ENCODE measurements around the gene TALDO1.

Gene TALDO1

DNA sequence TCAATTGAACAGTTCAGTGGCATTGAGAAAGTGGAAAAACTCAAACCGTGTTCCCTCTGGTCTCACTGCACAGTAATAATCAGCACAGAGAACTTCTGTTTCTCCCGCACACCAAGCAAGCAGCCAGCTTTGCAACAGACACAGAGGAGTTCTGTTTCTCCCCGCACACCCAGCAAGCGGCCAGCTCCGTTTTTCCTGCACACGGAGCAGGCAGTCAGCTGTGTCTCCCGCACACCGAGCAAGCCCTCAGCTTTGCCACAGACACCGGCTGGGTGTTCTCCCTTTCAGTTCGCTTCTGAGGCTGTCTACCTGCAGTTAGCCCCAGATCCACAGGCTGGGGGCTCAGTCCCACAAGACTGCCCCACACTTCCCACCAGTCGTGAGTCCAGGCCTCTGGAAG is 9.9 kb upstream of the TALDO1 start:
- TF ChIP-seq SIN3A (IDR thresholded peaks at IDR 0.05; ENCODE audit: borderline replicate concordance, insufficient read depth, low read length), result no peak
- TF ChIP-seq, protein P1, sequence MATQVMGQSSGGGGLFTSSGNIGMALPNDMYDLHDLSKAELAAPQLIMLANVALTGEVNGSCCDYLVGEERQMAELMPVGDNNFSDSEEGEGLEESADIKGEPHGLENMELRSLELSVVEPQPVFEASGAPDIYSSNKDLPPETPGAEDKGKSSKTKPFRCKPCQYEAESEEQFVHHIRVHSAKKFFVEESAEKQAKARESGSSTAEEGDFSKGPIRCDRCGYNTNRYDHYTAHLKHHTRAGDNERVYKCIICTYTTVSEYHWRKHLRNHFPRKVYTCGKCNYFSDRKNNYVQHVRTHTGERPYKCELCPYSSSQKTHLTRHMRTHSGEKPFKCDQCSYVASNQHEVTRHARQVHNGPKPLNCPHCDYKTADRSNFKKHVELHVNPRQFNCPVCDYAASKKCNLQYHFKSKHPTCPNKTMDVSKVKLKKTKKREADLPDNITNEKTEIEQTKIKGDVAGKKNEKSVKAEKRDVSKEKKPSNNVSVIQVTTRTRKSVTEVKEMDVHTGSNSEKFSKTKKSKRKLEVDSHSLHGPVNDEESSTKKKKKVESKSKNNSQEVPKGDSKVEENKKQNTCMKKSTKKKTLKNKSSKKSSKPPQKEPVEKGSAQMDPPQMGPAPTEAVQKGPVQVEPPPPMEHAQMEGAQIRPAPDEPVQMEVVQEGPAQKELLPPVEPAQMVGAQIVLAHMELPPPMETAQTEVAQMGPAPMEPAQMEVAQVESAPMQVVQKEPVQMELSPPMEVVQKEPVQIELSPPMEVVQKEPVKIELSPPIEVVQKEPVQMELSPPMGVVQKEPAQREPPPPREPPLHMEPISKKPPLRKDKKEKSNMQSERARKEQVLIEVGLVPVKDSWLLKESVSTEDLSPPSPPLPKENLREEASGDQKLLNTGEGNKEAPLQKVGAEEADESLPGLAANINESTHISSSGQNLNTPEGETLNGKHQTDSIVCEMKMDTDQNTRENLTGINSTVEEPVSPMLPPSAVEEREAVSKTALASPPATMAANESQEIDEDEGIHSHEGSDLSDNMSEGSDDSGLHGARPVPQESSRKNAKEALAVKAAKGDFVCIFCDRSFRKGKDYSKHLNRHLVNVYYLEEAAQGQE (IDR thresholded peaks at IDR 0.05; ENCODE audit: insufficient read depth in 1 of 2, low read depth in 2 of 2, low read length in 2 of 2), result no peak
- no peak for TF ChIP-seq TAF1 (IDR thresholded peaks at IDR 0.05; ENCODE audit: borderline replicate concordance, insufficient read depth, low read length)
- no peak for TF ChIP-seq FOXP2 (optimal IDR thresholded peaks at IDR 0.05; ENCODE audit: borderline replicate concordance, extremely low read depth, extremely low read length, insufficient read depth)
- no peak for TF ChIP-seq POLR2AphosphoS5 (IDR thresholded peaks at IDR 0.05; ENCODE audit: low read depth, low read length)

DNA sequence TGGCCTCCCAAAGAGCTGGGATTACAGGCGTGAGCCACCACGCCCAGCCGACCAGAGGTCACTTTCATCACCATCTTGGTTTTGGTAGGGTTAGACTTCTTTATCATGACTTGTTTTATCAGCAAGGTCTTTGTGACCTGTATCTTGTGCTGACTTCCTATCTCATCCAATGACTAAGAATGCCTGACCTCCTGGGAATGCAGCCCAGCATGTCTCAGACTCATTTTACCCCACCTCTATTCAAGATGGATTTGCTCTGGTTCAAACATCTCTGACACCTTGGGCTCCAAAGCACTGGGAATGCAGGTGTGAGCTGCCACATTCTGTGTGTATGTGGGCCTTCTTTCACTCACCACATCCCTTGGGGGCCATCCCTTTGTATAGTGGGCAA is 5.1 kb upstream of the TALDO1 start:
- TF ChIP-seq POLR2AphosphoS5 (IDR thresholded peaks at IDR 0.05; ENCODE audit: low read depth, low read length) (no peak), TAF1 (IDR thresholded peaks at IDR 0.05; ENCODE audit: borderline replicate concordance, insufficient read depth, low read length) (no peak), SIN3A (IDR thresholded peaks at IDR 0.05; ENCODE audit: borderline replicate concordance, insufficient read depth, low read length) (no peak), FOXP2 (optimal IDR thresholded peaks at IDR 0.05; ENCODE audit: borderline replicate concordance, extremely low read depth, extremely low read length, insufficient read depth) (no peak)
- TF ChIP-seq, protein P1 (IDR thresholded peaks at IDR 0.05; ENCODE audit: insufficient read depth in 1 of 2, low read depth in 2 of 2, low read length in 2 of 2), result no peak

DNA sequence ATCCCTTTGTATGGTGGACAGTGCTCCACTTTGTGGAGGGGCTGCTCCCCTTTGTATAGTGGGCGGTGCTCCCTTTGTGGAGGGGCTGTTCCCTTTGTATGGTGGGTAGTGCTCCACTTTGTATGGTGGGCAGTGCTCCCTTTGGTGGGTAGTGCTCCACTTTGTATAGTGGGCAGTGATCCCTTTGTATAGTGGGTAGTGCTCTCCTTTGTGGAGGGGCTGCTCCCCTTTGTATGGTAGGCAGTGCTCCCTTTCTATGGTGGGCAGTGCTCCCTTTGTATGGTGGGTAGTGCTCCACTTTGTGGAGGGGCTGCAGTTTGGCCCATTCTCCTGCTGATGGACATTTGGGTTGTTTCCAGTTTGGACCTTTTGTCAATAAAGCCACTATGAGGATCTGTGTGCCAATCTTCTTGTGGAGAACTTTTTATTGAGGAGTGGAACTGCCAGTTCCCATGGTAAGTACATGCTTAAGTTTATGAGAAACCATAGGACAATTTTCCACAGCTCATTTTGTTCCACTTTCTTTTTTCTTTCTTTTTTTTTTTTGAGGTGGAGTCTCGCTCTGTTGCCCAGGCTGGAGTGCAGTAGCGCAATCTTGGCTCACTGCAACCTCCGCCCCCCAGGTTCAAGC is 4.6 kb upstream of the TALDO1 start:
- TF ChIP-seq POLR2AphosphoS5 (IDR thresholded peaks at IDR 0.05; ENCODE audit: low read depth, low read length) (no peak), TAF1 (IDR thresholded peaks at IDR 0.05; ENCODE audit: borderline replicate concordance, insufficient read depth, low read length) (no peak), SIN3A (IDR thresholded peaks at IDR 0.05; ENCODE audit: borderline replicate concordance, insufficient read depth, low read length) (no peak), FOXP2 (optimal IDR thresholded peaks at IDR 0.05; ENCODE audit: borderline replicate concordance, extremely low read depth, extremely low read length, insufficient read depth) (no peak)
- TF ChIP-seq, protein P1 (IDR thresholded peaks at IDR 0.05; ENCODE audit: insufficient read depth in 1 of 2, low read depth in 2 of 2, low read length in 2 of 2), result no peak

DNA sequence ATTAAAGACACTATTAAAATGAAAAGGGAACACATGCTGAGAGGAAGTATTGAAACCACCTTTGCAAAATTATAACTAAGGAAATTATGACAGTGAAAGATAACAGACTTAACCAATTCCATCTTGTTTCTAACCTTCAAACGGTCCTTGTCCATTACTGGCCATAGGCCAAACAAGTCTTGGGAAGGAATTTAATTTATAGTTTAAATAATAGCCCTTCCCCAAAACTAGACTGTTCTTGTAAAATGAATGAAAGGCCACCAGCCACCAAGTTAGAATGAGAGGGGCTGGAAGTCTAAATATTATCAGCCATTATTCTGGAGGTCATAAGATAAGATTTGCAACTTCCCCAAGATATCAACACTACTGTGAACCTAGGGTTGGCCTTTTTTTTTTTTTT is 1.8 kb upstream of the TALDO1 start:
- no peak for TF ChIP-seq POLR2AphosphoS5 (IDR thresholded peaks at IDR 0.05; ENCODE audit: low read depth, low read length)
- no peak for TF ChIP-seq FOXP2 (optimal IDR thresholded peaks at IDR 0.05; ENCODE audit: borderline replicate concordance, extremely low read depth, extremely low read length, insufficient read depth)
- no peak for TF ChIP-seq SIN3A (IDR thresholded peaks at IDR 0.05; ENCODE audit: borderline replicate concordance, insufficient read depth, low read length)
- TF ChIP-seq TAF1 (IDR thresholded peaks at IDR 0.05; ENCODE audit: borderline replicate concordance, insufficient read depth, low read length), result no peak
- TF ChIP-seq, protein P1 (IDR thresholded peaks at IDR 0.05; ENCODE audit: insufficient read depth in 1 of 2, low read depth in 2 of 2, low read length in 2 of 2), result no peak

Measured in PFSK-1 (cell line).